ENCODE results near the gene EML5.
"Not testable (repeated sequence)": the region's sequence is repeated elsewhere in the genome, so short reads cannot be mapped to it uniquely, and the experiment has no call there.

EML5 gene

DNA sequence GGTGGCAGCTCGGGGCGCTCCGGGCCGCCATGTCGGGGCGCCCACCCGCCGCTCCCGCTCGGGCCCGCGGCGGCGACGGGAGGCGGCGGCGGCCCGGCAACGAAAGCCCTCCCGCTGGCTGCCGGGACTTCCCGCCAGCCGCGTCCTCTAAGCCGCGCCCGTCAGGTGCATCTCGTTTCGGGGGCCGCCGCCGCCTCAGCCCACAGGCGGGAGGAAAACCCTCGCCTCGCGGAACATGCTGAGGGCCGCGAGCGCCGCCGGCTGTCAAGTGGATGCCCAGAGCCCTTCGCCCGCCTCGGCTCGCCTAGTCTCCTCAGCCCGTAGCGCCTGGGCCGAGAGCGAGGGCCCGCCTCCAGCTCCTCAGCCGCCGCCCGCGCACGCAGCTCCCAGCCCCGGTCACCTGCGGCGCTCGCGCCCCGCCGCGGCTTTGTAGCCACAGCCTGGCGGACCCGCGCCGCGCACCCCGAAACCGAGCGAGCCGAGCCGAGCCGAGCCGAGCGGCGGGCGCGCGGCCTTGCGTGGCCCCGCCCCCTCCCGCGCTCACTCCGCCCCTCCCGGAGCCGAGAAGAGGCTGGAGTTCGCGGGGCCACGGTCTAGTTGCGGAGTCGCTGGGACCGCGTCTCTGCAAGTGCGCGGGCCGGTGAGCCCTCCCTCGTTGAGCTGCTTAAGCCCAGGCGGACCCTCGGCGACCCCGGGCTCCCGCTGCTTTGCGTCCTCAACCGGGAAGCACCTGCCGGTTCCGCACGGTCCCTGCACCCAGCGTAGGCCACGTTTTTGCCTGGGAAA is at the start of gene EML5:
Gene EML5, minus strand, starts transcription at position 481 of the 786 bp plus-strand sequence. Its CDS starts 450 bp downstream, at position 31.
- DNase-seq, result peak; percentile 88

DNA sequence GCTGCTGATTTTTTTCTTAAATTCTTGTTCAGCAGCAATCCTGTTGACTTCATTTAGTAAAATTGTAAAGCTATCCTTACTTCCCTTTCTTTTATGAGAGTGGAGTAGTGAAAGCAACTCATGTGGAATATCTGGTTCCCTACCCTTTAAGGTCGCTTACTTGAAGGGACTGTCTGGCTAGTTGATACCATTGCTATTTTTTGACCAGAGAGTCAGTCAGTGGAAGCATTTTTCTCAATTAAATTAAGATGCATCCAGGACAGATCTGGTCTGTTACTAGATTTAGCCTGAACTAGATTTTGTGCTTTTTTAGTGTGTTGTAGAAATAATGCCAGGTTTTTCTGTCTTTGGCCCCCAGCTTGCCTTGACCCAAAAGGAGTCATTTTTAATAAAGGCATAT is 49.7 kb upstream of the EML5 start:
- DNase-seq, result no peak

DNA sequence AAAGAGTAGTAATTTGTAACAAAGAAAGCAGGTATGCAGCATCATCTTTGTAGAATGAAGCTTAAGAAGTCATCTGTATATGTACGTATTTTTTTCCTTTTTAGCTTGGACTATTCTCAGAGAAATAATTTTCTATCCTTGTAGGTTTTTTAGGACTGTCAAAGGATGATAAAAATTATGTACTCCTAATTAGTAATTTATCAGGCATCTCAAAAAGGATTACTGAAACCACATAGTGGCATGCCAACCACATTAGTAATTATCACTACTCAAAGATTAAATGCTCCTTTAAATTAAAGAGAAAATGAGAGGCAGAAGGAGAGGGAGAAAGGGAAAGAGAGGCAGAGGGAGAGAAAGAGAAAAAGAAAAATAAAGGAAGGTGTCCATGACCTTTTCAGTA is 49.0 kb upstream of the EML5 start:
- no peak for DNase-seq

DNA sequence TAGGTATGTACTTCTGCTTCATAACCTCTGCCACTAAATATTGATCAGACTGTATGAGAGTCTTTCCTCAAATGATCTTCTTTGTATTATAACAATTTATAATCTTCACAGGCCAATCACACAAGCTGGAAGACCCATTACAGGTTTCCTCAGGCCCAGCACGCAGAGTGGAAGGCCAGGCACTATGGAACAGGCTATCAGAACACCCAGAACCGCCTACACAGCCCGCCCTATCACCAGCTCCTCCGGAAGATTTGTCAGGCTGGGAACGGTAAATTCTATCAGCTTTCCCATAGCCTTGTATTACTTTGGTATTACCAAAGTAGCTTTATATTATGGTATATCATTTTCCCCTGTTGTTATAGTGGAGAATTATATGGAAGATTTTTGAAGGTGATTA is 48.2 kb upstream of the EML5 start:
- no peak for DNase-seq

DNA sequence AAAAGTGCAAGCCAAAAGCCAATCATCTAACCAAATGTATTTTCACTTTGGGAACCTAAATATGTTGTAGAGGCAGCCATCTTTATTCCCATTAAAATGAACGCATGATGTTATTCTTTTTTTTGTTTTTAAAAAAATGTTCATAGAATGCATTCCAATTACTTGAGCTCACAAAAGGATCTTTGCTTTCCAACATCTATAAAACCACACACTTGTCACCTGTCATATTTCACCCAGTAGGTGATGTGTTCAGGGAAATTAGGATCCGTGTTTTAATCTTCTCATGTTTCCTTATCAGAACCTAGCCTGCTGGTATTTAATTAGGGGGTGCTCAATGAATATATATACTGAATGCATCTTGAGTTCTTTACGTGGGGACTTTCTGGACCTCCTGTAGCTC is 45.3 kb upstream of the EML5 start:
- DNase-seq, result peak; percentile 39

DNA sequence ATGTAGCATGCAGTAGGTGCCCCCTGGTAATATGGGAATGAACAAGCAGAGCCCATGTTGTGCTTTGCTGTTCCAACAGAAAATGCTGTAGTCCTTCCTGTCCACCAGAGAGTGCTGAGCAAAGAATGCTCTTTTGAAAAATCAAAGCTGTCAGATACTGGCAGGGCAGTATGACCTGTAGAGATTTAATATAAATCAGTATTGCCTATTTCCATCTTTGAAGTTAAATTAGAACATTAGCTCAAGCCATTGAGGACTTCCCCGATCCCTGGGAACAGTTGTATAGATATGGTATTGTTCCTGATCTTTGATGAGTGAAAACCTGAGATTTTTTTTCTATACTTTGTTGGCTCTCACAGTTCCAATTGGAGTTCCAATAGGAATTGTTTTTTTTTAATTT is 44.7 kb upstream of the EML5 start:
- no peak for DNase-seq

DNA sequence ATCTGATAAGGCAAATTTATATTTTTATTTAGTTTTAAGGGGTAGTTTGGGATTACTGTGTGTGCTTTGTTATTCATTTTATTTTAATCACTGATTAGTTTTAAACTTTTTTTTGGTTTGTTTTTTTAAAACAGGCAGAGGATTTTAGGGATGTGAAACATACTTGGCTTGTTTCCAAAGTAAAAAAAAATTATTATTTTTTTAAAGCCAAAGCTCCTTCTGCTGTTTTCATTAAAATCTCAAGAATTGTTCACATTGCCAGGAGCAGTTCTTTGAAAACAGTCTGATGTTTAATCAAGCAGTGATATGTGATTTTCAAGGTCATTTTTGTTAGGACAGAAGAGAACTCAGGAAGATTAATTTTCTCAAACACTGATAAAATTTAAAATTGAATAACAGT is 42.9 kb upstream of the EML5 start:
- peak; percentile 35 for DNase-seq

DNA sequence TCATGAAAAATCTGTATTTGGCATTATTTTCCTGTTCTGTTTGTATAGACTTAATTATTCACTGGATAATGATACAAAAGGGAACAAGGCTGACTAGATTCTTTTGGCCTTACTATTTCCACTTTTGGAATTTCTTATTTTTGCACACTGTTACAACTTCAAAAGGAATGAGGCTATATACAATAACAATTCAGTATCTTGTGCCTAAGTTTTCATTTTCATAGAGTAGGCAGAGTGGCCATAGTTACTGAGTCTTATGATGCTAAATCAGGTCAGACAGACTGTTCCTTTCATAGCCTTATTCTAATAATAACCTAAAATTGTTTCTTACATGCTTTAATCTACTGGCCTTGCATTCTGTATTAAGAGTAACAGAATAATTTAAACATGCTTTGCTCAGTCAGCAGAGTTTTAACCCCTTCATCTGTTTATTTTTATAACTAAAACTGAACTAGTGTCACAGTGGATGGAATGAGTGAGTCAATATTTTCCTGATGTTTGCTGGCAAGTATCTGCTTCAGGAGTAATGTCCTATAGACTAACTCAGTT is 42.2 kb upstream of the EML5 start:
- DNase-seq, result peak; percentile 29

DNA sequence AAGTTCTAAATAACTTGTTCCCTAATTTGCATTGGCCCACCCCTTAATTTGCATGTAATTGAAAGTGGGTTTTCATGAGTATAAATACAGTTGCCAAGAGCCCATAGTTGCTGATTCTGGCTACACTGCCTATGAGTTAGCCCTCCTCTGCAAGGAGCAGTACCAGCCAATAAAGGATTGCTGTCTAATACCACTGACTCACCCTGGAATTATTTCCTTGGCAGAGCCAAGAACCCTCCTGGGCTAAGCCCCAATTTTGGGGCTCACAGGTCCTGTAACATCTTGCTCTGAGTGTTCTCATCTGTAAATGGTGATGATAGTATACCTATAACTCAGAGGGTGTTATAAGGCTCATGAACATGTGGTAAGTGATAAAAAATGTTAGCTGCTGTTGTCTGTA is 38.5 kb upstream of the EML5 start:
- DNase-seq, result no peak

DNA sequence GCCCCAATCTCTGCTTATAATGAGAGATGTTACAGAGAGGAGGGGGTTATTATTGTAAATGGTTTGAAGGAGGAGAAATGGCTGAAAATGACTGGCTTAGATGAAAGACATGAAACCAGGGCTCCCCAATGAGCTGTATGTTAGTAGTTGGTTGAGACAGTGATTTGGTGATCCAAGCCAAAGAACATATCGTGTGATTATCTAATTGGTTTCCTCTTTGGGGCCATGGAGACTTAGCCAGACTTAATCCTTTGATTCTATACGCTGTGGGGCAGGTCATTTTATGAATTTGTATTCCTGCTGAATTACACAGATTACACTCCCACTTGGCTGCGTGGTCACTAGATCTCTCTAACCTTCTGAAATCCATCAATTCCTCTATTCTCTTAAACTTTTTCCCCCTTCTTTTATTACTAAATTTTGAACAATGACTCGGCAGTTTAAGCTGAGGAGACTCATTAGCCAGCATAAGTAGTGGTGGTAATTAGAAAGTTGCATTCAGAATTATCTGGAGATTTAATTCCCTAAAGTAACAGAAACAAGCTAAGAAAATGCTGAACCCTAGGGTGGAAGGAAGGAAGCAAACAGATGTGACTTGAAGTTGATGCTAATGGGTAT is 37.0 kb upstream of the EML5 start:
- peak; percentile 17 for DNase-seq

DNA sequence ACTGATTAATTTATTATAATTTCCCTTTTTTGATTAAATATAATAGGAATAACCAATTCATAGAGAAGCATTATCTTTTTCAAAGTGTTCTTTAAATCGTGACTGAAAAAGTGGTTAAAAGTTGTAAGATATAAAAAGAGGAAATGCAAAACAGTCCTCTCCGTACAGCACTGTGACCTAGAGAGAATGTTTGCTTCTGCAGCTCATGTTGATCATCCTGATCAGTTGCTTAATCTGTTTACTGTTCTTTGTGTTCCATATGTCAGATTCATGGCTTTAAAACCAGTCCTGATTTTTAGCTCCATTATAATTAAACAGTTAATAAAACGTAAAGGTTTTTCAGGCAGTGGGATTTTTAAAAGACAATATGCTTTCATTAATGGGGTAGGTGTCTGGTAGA is 36.4 kb upstream of the EML5 start:
- DNase-seq, result no peak

DNA sequence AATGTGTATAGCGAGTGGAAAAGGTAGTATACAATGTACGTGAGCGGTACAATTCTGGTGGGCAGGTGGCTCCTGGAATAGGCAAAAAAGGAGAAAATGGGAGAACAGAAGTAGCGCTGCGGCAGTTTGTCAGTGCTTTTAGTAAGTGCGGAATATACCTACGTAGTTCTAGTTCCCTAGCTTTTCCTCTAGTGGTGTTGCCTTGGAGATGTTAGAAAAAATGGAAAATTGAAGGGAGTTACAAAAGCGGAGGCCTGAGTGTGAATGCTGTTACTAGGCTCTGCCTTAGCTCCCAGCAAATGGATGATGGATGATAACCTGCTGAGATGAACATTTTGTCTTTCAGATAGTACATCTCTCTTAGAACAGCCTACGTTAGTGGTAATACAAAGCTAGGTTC is 32.8 kb upstream of the EML5 start:
- DNase-seq, result no peak

DNA sequence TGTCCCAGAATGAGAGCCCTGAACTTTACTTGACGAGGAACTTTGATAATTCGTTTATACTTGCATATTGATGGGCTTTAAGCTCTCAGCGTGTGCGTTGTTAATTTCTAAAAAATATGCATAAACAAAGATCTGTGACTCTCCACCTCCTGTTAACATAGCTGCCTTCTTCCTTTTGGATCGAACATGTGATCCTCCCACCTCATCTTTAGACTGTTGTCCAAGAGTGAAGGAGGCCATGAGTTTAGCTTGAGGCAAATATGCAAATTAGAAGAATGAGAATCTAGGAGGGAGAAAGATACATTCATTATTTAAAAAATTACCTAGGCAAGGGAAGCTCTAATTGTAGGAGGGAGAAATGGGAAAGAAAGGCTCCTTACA is 32.3 kb upstream of the EML5 start:
- no peak for DNase-seq

DNA sequence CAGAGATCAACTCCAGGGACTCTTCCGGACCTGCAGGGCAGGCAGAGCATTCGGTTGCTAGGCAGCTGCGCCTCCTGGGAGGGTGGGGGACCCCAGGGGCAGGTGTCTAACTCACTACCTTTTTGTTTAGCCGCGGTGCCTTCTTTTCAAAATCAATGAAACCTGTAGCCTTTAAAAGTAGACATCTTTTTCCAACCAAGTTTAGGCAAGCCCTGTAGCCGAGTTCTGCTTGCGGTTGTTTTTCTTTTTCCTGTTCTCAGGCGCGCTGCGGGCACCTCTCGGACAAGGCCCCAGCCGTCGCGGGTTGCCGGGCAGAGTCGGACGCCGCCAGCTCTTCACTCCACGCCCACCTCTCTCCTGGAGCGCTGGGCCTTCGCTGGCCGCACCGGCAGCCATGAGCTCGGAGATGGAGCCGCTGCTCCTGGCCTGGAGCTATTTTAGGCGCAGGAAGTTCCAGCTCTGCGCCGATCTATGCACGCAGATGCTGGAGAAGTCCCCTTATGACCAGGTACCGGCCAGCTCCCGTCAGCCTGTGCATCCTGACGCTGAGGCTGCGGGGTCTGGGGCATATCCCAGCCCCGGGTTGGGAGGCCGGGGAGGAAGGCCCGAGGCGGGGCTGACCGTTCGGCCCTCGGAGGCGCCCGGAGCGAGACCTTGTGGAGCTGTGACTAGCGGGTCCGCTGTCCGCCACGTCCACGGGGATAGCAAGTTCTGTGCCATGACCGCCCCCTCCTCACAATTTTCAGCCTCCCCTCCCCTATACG is 31.7 kb upstream of the EML5 start, which contains the start of gene TTC8:
Gene TTC8, plus strand, starts transcription at position 338 of the 764 bp plus-strand sequence. Its CDS starts 57 bp downstream, at position 395.
- peak; percentile 96 for DNase-seq

DNA sequence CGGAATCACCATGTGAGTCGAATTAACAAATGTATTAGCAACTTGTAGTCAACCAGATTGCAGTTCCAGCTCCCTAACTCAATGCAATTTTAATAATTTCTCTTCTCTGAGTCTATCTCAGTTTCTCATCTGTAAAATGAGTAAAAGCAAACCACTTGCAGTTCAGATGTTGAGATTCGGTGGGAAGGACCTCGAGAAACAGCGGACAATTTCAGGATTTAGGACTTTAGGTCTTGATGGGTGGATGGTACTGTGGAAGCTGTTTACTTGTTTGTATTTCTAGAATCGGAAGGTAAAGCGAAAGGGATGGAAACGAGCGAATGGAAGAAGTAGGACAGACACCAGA is 31.2 kb upstream of the EML5 start:
- no peak for DNase-seq

DNA sequence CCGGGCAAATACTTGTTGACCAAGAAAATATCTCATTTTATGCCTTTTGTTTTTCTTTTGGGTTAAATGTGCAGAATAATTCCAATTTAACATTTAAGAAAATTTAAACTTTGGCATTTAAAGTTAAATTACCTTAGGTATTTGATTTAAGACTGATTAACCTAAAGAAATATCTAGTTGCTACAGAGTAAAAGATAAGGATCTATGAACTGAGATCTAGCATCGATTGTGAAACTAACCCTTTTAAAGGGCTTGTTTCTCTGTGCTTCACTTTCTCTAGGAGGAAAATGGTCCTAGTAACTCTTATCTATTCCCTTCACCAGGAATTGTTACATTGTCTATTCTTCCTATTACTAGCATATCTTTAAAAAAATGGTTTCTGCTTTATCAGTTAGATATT is 29.1 kb upstream of the EML5 start:
- DNase-seq, result no peak

DNA sequence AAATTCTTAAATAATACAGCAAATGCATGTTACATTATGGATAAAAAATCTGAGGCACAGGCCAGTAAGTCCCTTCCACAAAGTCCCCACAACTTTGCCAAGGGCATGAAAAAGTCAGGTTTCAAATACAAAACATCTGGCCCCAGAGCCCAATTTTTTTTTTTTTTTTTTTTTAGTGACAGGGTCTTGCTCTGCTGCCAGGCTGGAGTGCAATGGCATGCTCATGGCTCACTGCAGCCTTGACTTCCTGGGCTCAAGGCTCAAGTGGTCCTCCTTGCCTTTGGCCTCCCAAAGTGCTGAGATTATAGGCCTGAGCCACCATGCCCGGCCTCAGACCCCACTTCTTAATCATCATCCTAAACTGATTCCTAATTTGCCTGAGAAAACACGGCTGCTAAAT is 28.6 kb upstream of the EML5 start:
- no peak for DNase-seq

DNA sequence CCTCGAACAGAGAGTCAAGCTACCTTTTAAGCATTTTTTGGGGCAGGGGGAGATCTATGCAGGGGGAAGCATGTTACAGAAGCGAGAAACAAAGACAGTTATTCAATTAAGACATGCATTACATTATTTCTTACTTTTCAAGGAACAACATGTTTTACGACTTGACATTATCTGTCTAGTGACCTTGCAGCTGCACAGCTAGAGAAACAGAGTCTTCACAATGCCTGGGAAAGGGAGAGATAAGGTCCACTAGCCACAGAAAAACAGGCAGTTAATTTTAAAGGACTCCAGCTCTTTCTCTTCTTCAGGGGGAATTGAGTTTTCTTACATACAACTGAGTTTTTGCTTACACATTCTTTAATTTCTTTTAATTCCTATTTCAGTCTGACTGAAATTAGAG is 26.9 kb upstream of the EML5 start:
- not testable (repeated sequence) for DNase-seq

DNA sequence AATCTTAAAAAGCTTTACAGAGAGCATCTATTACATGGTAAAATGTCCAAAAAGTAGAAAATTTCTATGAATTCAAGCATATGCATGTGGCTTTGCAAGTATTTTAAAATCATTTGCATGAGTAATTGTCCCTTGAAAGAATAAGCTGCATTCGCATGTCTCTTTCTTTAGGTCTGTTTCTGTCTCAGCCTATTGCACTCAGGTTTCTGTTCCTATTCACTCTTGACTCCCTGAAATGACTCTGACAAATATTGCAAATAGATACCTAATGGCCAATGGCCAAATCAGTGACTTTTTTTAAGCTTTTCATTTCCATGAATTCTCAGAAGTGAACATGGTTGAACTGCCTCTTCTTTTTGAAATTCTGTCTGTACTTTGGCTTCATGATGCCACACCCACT is 25.3 kb upstream of the EML5 start:
- no peak for DNase-seq

DNA sequence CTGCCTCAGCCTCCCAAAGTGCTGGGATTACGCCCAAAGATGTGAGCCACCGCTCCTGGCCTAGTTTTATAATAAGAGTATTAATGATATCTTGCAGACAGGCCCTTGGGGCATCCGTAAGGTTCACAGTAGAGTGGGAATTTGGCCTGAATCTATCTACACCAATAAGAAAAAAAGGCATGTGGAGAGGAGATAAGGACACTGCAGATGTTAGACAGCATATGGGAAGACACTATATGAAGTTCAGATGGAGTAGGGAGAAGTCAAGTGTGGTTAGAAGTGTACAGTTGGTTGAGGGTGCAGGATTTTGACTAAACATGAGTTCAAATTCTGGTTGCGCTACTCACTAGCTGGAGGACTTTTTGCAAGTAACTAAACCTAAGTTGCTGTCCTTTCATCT is 23.2 kb upstream of the EML5 start:
- DNase-seq, result no peak

DNA sequence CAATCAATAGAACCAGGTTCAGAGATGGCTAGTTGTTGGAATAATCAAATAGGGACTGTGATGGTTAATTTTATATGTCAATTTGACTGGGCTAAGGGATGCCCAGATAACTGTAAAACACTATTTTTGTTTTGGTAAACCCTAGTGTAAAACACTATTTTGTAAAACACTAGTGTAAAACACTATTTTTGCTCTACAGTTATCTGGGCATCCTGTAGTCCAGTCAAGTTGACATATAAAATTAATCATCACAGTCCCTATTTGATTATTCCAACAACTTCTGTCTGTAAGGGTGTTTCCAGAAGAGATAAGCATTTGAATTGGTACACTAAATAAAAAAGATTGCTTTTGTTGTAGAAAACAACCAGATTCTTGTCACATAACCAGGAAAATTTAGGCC is 15.6 kb upstream of the EML5 start:
- no peak for DNase-seq

DNA sequence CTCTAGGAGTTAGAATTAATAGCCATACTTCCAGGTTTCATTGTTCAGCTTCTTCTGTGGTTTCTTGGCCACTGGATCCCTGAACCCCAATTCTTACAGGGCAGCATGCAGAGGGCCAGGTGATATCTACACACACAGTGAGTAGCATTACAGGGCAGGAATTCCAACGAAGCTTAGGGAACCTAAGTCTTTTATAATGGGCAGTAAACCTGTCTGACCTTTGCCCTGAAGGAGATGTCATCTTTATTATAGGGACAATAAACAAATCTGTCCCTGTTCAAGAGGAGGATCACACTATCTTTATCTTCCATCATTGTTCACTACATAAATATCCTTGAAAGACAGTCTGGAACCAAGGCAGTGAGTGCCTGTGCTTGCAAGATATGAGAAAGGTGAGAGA is 11.7 kb upstream of the EML5 start:
- DNase-seq, result no peak

DNA sequence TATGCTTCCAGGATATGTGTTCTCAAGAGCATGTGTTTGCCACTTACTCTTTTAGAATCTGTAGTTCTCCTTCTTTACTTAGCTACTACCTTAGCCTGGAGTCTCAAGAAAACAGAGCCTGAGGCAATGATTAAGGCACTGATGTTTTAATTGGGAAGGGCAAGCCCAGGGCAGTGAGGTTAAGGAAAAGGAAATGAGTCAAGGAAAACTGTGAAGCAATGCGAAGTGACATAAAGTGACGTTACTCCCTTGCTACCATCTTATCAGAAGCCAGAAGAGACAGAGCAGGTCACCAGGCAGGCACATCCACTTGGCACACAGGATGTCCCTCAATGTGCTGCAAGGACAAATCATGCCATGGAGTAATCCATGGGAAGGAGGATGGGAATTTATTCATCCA is 11.3 kb upstream of the EML5 start:
- DNase-seq, result no peak

DNA sequence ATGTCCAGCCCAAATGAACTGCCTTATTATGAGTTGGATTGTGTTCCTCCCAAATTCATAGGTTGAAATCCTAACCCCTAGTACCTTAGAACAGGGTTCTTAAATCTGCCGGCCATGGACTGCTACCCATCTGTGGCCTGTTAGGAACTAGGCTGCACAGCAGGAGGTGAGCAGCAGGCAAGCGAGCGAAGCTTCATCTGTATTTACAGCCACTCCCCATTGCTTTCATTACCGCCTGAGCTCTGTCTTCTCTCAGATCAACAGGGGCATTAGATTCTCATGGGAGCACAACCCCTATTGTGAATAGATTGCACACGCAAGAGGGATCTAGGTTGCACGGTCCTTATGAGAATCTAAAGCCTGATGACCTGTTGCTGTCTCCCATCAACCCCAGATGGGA is 9.8 kb upstream of the EML5 start:
- peak; percentile 43 for DNase-seq

All from NCI-H2171 treated with DMSO at 0.1 percent for 48 hours (cell line).